ENCODE results near the gene SLC6A6. TPM values are rescaled to one million over a fixed set of nuclear protein-coding genes. Genes with fewer than 3 reads are reported as not detected.

Gene SLC6A6
- polyA plus RNA-seq, 2 donors = 2.5 to 3.8 TPM

DNA sequence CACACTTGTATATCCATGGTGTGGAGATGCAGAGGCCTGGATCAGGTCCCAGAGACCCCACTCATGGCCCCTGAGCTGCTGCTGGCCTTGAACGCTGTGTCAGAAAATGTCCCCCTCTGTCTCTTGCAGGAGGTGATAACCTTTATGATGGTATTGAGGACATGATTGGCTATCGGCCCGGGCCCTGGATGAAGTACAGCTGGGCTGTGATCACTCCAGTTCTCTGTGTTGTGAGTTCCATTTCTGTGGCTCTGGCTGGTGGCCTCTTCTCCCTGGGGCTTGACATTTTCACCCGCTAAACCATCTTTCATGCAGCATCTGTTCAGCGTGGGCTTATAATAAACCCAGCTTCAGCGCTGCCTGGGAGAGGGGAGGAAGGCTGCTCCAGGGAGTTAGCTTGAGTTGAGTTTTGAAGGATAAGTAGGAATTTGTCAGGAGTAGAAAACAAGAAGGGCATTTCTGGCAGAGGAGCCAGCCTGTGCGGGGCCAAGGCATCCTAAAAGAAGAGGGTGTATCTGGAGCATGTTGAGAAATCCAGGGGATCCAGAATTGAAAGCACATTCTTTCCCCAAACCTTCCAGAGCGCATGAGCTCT, 76.6 kb downstream of the SLC6A6 start:
- Histone ChIP-seq H3K4me1 (ENCODE audit: control insufficient read depth in 2 of 2, insufficient read depth in 2 of 2, low read length in 1 of 2) (peaks cover 0 to 6% of the 10 kb centered on the region in 2 donors), H3K4me3 (ENCODE audit: low read depth in 1 of 2, low read length in 2 of 2) (no peak overlapping the region), H3K36me3 (ENCODE audit: control insufficient read depth in 2 of 2, insufficient read depth in 2 of 2, low read length in 1 of 2) (peaks cover 4 to 25% of the 10 kb centered on the region in 2 donors), H3K27me3 (ENCODE audit: control insufficient read depth in 1 of 2, insufficient read depth in 2 of 2, low read length in 2 of 2) (no peaks in the 10 kb centered on the region), H3K9me3 (ENCODE audit: control insufficient read depth in 2 of 2, insufficient read depth in 1 of 2, low read depth in 1 of 2, low read length in 1 of 2) (no peaks in the 10 kb centered on the region), H3K27ac (ENCODE audit: low read depth in 2 of 2, low read length in 1 of 2) (no peak overlapping the region)
- WGBS, 2 donors = 86 to 91% methylated on average over 8 of the region's 8 CpGs

GRCh38 chr3:14479591-14479990, 77.2 kb downstream of the SLC6A6 start:
- Histone ChIP-seq H3K36me3 (ENCODE audit: control insufficient read depth in 2 of 2, insufficient read depth in 2 of 2, low read length in 1 of 2) (peaks cover 4 to 26% of the 10 kb centered on the region in 2 donors), H3K27ac (ENCODE audit: low read depth in 2 of 2, low read length in 1 of 2) (no peak overlapping the region), H3K27me3 (ENCODE audit: control insufficient read depth in 1 of 2, insufficient read depth in 2 of 2, low read length in 2 of 2) (no peaks in the 10 kb centered on the region), H3K4me1 (ENCODE audit: control insufficient read depth in 2 of 2, insufficient read depth in 2 of 2, low read length in 1 of 2) (peaks cover 0 to 6% of the 10 kb centered on the region in 2 donors), H3K9me3 (ENCODE audit: control insufficient read depth in 2 of 2, insufficient read depth in 1 of 2, low read depth in 1 of 2, low read length in 1 of 2) (no peaks in the 10 kb centered on the region), H3K4me3 (ENCODE audit: low read depth in 1 of 2, low read length in 2 of 2) (no peak overlapping the region)
- 87 to 94% methylated on average over 6 of the region's 6 CpGs for WGBS, 2 donors

DNA sequence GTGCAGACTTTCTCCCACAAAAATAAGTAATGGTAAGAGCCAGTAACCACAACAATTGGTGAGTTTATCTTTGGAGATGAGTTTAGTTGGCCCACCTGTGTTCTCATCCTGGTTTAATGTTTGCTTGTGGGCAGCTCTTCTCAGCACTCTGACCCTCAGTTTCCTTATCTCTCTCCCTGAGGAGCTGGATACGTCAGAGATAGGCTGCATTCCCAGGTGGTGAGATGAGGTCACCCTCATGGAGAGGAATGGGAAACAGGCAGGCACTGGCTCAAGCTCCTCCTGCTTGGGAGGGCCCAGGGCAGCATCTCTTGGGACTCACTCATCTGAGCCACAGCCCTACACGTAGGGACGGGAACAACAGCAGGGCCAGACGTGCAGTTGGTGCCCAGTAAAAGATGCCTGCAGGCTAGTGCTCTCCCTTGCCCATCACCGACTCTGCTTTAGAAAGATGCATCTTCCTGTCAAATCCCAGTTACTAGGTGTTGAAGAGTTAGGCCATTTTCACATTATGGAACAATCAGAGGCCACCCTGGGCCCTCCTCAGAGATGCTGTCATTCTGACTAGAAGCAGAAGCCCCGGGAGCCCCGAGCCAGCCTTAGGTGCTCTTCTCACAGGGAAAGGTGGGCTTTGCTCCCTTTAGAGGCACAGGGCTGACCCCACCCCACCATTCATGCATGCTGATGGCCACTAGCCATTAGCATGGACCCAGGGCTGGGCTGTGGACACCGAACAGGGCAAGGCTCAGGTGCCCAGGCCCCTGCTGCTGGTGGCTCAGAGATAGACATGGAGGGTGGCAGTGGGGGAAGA, 78.0 kb downstream of the SLC6A6 start:
- peaks cover 0 to 6% of the 10 kb centered on the region in 2 donors for H3K4me1 ChIP-seq (ENCODE audit: control insufficient read depth in 2 of 2, insufficient read depth in 2 of 2, low read length in 1 of 2)
- 72 to 75% methylated on average over 8 of the region's 8 CpGs for WGBS, 2 donors
- peaks cover 4 to 28% of the 10 kb centered on the region in 2 donors for H3K36me3 ChIP-seq (ENCODE audit: control insufficient read depth in 2 of 2, insufficient read depth in 2 of 2, low read length in 1 of 2)
- no peaks in the 10 kb centered on the region for H3K9me3 ChIP-seq (ENCODE audit: control insufficient read depth in 2 of 2, insufficient read depth in 1 of 2, low read depth in 1 of 2, low read length in 1 of 2)
- no peak overlapping the region for H3K27ac ChIP-seq (ENCODE audit: low read depth in 2 of 2, low read length in 1 of 2)
- no peaks in the 10 kb centered on the region for H3K27me3 ChIP-seq (ENCODE audit: control insufficient read depth in 1 of 2, insufficient read depth in 2 of 2, low read length in 2 of 2)
- H3K4me3 ChIP-seq (ENCODE audit: low read depth in 1 of 2, low read length in 2 of 2) = no peak overlapping the region

DNA sequence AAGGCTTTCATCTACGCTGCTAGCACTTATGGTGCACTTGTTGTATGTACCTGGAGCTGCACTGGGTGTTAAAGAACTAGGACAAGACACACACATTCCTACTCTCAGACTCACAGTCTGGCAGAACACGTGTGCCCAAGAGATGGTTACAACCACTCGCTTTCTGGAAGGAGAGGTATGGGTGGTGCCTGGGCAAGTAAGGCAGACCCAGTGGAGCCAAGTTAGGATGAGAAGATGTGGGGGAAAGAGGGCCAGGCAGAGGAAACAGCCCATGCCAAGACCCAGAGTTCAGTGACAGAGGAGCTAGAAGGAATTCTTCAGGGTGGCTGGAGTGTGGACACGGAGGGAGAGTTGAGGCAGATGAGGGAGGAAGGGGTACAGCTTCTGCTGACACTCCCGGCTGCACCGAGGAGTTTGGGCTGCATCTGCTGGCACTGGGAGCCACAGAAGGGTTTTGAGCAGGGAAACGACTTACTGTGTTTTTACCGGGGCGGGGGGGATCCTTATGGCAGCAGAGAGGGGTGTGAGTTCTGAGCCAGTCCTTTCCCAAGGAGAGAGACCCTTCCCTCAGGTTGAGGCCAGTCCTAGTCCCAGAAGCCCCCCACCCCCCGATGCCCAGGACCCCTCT, 78.7 kb downstream of the SLC6A6 start:
- no peak overlapping the region for H3K27ac ChIP-seq (ENCODE audit: low read depth in 2 of 2, low read length in 1 of 2)

GRCh38 chr3:14481646-14482036, 79.2 kb downstream of the SLC6A6 start:
- Histone ChIP-seq H3K27me3 (ENCODE audit: control insufficient read depth in 1 of 2, insufficient read depth in 2 of 2, low read length in 2 of 2) (no peaks in the 10 kb centered on the region), H3K36me3 (ENCODE audit: control insufficient read depth in 2 of 2, insufficient read depth in 2 of 2, low read length in 1 of 2) (peaks cover 4 to 34% of the 10 kb centered on the region in 2 donors), H3K4me3 (ENCODE audit: low read depth in 1 of 2, low read length in 2 of 2) (no peak overlapping the region), H3K27ac (ENCODE audit: low read depth in 2 of 2, low read length in 1 of 2) (no peak overlapping the region), H3K4me1 (ENCODE audit: control insufficient read depth in 2 of 2, insufficient read depth in 2 of 2, low read length in 1 of 2) (peaks cover 0 to 6% of the 10 kb centered on the region in 2 donors), H3K9me3 (ENCODE audit: control insufficient read depth in 2 of 2, insufficient read depth in 1 of 2, low read depth in 1 of 2, low read length in 1 of 2) (no peaks in the 10 kb centered on the region)
- WGBS, 2 donors = 94% methylated on average over 13 of the region's 13 CpGs

More for the DNA sequence above, 78.7 kb downstream of the SLC6A6 start:
- peaks cover 4 to 34% of the 10 kb centered on the region in 2 donors for H3K36me3 ChIP-seq (ENCODE audit: control insufficient read depth in 2 of 2, insufficient read depth in 2 of 2, low read length in 1 of 2)
- peaks cover 0 to 6% of the 10 kb centered on the region in 2 donors for H3K4me1 ChIP-seq (ENCODE audit: control insufficient read depth in 2 of 2, insufficient read depth in 2 of 2, low read length in 1 of 2)
- H3K27me3 ChIP-seq (ENCODE audit: control insufficient read depth in 1 of 2, insufficient read depth in 2 of 2, low read length in 2 of 2) = no peaks in the 10 kb centered on the region
- WGBS, 2 donors = 89 to 93% methylated on average over 7 to 10 of the region's 10 CpGs
- H3K4me3 ChIP-seq (ENCODE audit: low read depth in 1 of 2, low read length in 2 of 2) = no peak overlapping the region
- H3K9me3 ChIP-seq (ENCODE audit: control insufficient read depth in 2 of 2, insufficient read depth in 1 of 2, low read depth in 1 of 2, low read length in 1 of 2) = no peaks in the 10 kb centered on the region

GRCh38 chr3:14482271-14482721, 79.9 kb downstream of the SLC6A6 start:
- Histone ChIP-seq H3K27me3 (ENCODE audit: control insufficient read depth in 1 of 2, insufficient read depth in 2 of 2, low read length in 2 of 2) (no peaks in the 10 kb centered on the region), H3K4me1 (ENCODE audit: control insufficient read depth in 2 of 2, insufficient read depth in 2 of 2, low read length in 1 of 2) (peaks cover 0 to 6% of the 10 kb centered on the region in 2 donors), H3K4me3 (ENCODE audit: low read depth in 1 of 2, low read length in 2 of 2) (no peak overlapping the region), H3K27ac (ENCODE audit: low read depth in 2 of 2, low read length in 1 of 2) (no peak overlapping the region), H3K9me3 (ENCODE audit: control insufficient read depth in 2 of 2, insufficient read depth in 1 of 2, low read depth in 1 of 2, low read length in 1 of 2) (no peaks in the 10 kb centered on the region), H3K36me3 (ENCODE audit: control insufficient read depth in 2 of 2, insufficient read depth in 2 of 2, low read length in 1 of 2) (peaks cover 4 to 29% of the 10 kb centered on the region in 2 donors)
- 51 to 64% methylated on average over 2 of the region's 2 CpGs for WGBS, 2 donors

DNA sequence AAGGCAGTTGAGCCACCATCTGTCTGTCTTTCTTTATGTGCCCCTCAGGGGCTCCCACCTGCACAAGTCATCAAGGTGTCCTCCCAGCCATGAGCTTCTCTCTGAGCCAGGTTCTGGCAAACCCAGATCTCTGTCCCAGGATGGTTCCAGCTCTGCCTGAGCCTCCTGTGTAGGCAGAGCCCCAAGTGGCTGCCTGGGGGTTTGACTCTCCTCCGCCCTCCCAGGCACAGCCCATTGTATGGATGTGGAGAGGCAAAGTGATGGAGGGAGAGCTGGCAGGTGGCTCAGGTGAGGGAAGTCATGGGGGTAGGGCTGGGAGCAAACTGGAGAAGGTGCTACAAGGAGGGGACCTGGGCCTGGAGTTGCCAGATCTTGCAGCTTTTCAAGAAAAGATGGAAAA, 80.9 kb downstream of the SLC6A6 start:
- WGBS, 2 donors = 95 to 96% methylated on average over 1 of the region's 1 CpG
- no peaks in the 10 kb centered on the region for H3K27me3 ChIP-seq (ENCODE audit: control insufficient read depth in 1 of 2, insufficient read depth in 2 of 2, low read length in 2 of 2)
- H3K4me3 ChIP-seq (ENCODE audit: low read depth in 1 of 2, low read length in 2 of 2) = no peak overlapping the region
- peaks cover 4 to 29% of the 10 kb centered on the region in 2 donors for H3K36me3 ChIP-seq (ENCODE audit: control insufficient read depth in 2 of 2, insufficient read depth in 2 of 2, low read length in 1 of 2)
- H3K4me1 ChIP-seq (ENCODE audit: control insufficient read depth in 2 of 2, insufficient read depth in 2 of 2, low read length in 1 of 2) = peaks cover 0 to 7% of the 10 kb centered on the region in 2 donors
- no peak overlapping the region for H3K27ac ChIP-seq (ENCODE audit: low read depth in 2 of 2, low read length in 1 of 2)
- no peaks in the 10 kb centered on the region for H3K9me3 ChIP-seq (ENCODE audit: control insufficient read depth in 2 of 2, insufficient read depth in 1 of 2, low read depth in 1 of 2, low read length in 1 of 2)

DNA sequence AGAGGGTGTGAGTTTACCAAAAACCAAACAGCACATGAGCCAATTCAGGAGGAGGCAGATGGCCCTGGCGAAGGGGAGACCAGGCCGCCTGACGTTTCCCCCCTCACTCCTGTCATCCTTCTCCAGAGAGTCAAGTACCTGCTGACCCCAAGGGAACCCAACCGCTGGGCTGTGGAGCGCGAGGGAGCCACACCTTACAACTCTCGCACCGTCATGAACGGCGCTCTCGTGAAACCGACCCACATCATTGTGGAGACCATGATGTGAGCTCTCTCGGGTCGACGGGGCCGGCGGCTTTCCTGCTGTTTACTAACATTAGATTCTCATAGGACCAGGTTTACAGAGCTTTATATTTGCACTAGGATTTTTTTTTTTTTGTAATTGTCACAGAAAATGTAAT, 82.3 kb downstream of the SLC6A6 start:
- Histone ChIP-seq H3K36me3 (ENCODE audit: control insufficient read depth in 2 of 2, insufficient read depth in 2 of 2, low read length in 1 of 2) (peaks cover 0 to 26% of the 10 kb centered on the region in 2 donors), H3K4me3 (ENCODE audit: low read depth in 1 of 2, low read length in 2 of 2) (no peak overlapping the region), H3K4me1 (ENCODE audit: control insufficient read depth in 2 of 2, insufficient read depth in 2 of 2, low read length in 1 of 2) (peaks cover 0 to 9% of the 10 kb centered on the region in 2 donors), H3K27ac (ENCODE audit: low read depth in 2 of 2, low read length in 1 of 2) (no peak overlapping the region), H3K27me3 (ENCODE audit: control insufficient read depth in 1 of 2, insufficient read depth in 2 of 2, low read length in 2 of 2) (no peaks in the 10 kb centered on the region), H3K9me3 (ENCODE audit: control insufficient read depth in 2 of 2, insufficient read depth in 1 of 2, low read depth in 1 of 2, low read length in 1 of 2) (no peaks in the 10 kb centered on the region)
- WGBS, 2 donors = 87 to 89% methylated on average over 17 of the region's 17 CpGs

DNA sequence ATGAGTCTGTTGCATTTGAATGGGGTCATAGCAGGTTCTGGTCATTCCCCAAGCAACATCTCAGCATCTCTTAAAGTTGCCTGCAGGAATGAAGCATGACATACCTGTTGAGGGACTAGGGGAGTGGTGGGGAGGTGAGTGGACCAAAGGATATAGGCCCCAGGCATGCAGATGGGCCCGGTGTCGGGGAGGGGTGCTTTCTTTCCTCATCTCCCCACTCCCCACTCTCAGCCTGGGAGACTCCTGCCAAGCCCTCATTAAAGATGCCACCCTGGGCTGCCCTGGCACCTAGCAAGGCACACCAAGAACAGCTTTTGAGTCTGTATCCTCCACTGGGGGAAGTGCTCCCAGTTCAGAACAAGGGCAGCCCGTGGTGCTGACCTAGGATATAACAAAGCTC, 83.6 kb downstream of the SLC6A6 start:
- Histone ChIP-seq H3K4me1 (ENCODE audit: control insufficient read depth in 2 of 2, insufficient read depth in 2 of 2, low read length in 1 of 2) (peaks cover 0 to 9% of the 10 kb centered on the region in 2 donors), H3K4me3 (ENCODE audit: low read depth in 1 of 2, low read length in 2 of 2) (no peak overlapping the region), H3K36me3 (ENCODE audit: control insufficient read depth in 2 of 2, insufficient read depth in 2 of 2, low read length in 1 of 2) (peaks cover 0 to 21% of the 10 kb centered on the region in 2 donors), H3K9me3 (ENCODE audit: control insufficient read depth in 2 of 2, insufficient read depth in 1 of 2, low read depth in 1 of 2, low read length in 1 of 2) (no peaks in the 10 kb centered on the region), H3K27me3 (ENCODE audit: control insufficient read depth in 1 of 2, insufficient read depth in 2 of 2, low read length in 2 of 2) (no peaks in the 10 kb centered on the region), H3K27ac (ENCODE audit: low read depth in 2 of 2, low read length in 1 of 2) (no peak overlapping the region)
- WGBS, 2 donors = 87% methylated on average over 3 of the region's 3 CpGs

Measured in esophagus (tissue), 2 donors.